Epithelial cell of esophagus (primary cell): ENCODE measurements around the gene VPS51.

Source experiments
- DNase-seq: peaks from one replicate; pipeline ENCODE4 v3.0.0; 2010; ENCODE audit warnings: low read depth
- H3K4me3 ChIP-seq: 2 replicates; pipeline ENCODE4 v1.5.1; 2011; ENCODE audit warnings: mild to moderate bottlenecking, low read length, control low read depth
- CTCF ChIP-seq: IDR thresholded peaks from 2 replicates; pipeline ENCODE4 v1.5.1; 2011; ENCODE audit warnings: low read depth, mild to moderate bottlenecking, low read length, control low read depth, inconsistent platforms; ENCODE audit not compliant: insufficient read depth; ENCODE audit errors: missing control alignments

VPS51 gene

GRCh38 chr11:65126624-65127274 lies 30.7 kb downstream of the VPS51 start:
- no peak overlapping the region for H3K4me3 ChIP-seq
- DNase-seq = no peak
- no peak for TF ChIP-seq CTCF

GRCh38 chr11:65127473-65128181 lies 31.6 kb downstream of the VPS51 start:
- no peak for TF ChIP-seq CTCF
- no peak for DNase-seq
- H3K4me3 ChIP-seq = no peak overlapping the region

- DNase-seq = no peak
- TF ChIP-seq CTCF = no peak
- H3K4me3 ChIP-seq = no peak overlapping the region
Observed at GRCh38 chr11:65128182-65129145, 32.5 kb downstream of the VPS51 start.

GRCh38 chr11:65129649-65130441 lies 33.8 kb downstream of the VPS51 start:
- no peak for DNase-seq
- no peak for TF ChIP-seq CTCF
- no peak overlapping the region for H3K4me3 ChIP-seq

GRCh38 chr11:65130631-65131416 lies 34.8 kb downstream of the VPS51 start:
- no peak overlapping the region for H3K4me3 ChIP-seq
- no peak for TF ChIP-seq CTCF
- no peak for DNase-seq

GRCh38 chr11:65131417-65131776 lies 35.4 kb downstream of the VPS51 start:
- TF ChIP-seq CTCF = no peak
- no peak for DNase-seq
- H3K4me3 ChIP-seq = no peak overlapping the region
